Omental fat pad (tissue), 4 donors: Measurements from ENCODE around the gene L3MBTL4. TPM values are rescaled to one million over a fixed set of nuclear protein-coding genes. Genes with fewer than 3 reads are reported as not detected.
"Not testable (repeated sequence)": the region's sequence is repeated elsewhere in the genome, so short reads cannot be mapped to it uniquely, and the experiment has no call there.

Experiments
- ATAC-seq: fragments of 150-250 bp; one replicate; pipeline ENCODE4 v1.9.1; 2016; ENCODE audit warnings: mild to moderate bottlenecking, moderate library complexity; ENCODE audit not compliant: low FRiP score
- DNase-seq: peaks from one replicate; pipeline ENCODE4 v3.0.0-alpha.2; 2019; ENCODE audit warnings: low spot score
- total RNA-seq, 4 donors: library from RNA; depleted of rRNA; stranded (reverse); fragments of >200 nt; gene quantifications; one replicate each; pipeline ENCODE4 v1.1.0, GENCODE V29; 2016
- TF ChIP-seq, protein P1 (sequence below), 3 donors: fragments of 450-650 bp; IDR thresholded peaks; one replicate each; pipeline ENCODE4 v1.5.1; 2016 to 2017; ENCODE audit warnings: antibody characterized with exemption in 3 of 3, mild to moderate bottlenecking in 3 of 3, moderate library complexity in 2 of 3

L3MBTL4 gene
- total RNA-seq, 4 donors from 2014 or later, result 7.2 to 14.8 (median 8.3) TPM

DNA sequence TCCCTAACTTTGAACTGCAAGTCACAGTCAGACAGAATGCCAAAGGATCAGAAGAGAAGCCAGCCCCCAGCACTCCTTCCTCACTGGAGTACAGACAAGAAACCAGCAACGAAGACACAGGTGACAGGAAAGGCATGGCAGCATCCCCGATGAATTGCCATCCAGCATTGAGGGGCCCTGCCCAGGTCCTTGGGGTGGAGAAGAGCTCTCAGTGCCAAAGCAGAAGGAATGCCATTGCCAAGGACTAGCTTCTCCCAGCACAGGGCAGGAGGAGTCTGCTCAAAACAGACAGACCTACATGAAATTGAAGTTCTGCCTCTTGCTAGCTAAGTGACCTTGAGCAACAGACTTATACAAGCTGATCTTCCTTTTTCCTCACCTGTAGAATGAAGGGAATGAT lies 220.1 kb downstream of the L3MBTL4 start:
- TF ChIP-seq, protein P1, sequence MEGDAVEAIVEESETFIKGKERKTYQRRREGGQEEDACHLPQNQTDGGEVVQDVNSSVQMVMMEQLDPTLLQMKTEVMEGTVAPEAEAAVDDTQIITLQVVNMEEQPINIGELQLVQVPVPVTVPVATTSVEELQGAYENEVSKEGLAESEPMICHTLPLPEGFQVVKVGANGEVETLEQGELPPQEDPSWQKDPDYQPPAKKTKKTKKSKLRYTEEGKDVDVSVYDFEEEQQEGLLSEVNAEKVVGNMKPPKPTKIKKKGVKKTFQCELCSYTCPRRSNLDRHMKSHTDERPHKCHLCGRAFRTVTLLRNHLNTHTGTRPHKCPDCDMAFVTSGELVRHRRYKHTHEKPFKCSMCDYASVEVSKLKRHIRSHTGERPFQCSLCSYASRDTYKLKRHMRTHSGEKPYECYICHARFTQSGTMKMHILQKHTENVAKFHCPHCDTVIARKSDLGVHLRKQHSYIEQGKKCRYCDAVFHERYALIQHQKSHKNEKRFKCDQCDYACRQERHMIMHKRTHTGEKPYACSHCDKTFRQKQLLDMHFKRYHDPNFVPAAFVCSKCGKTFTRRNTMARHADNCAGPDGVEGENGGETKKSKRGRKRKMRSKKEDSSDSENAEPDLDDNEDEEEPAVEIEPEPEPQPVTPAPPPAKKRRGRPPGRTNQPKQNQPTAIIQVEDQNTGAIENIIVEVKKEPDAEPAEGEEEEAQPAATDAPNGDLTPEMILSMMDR (IDR thresholded peaks at IDR 0.05), result no peak
- DNase-seq (no peak), ATAC-seq (no peak)

DNA sequence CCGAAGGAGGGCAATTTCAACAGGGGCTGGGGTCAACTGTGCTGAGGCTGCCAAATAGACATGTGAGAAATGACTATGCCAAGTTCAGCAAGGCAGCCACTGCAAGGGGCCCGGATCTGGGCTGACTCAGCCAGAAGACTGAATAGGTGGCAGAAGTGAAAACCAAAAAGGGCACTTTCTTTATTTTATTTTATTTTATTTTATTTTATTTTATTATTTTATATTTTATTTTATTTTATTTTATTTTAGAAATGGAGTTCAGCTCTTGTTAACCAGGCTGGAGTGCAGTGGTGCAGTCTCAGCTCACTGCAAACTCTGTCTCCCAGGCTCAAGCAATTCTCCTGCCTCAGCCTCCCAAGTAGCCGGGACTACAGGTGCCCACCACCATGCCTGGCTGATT lies 228.9 kb downstream of the L3MBTL4 start:
- not testable (repeated sequence) for DNase-seq, ATAC-seq

GRCh38 chr18:6174983-6175745 lies 239.5 kb downstream of the L3MBTL4 start:
- DNase-seq (no peak), ATAC-seq (no peak)
- TF ChIP-seq, protein P1 (IDR thresholded peaks at IDR 0.05), result no peak

- TF ChIP-seq, protein P1 (IDR thresholded peaks at IDR 0.05), result no peak
- no peak for ATAC-seq
- no peak for DNase-seq
These were observed 244.1 kb downstream of the L3MBTL4 start for GRCh38 chr18:6170604-6171003.

GRCh38 chr18:6161549-6161948 lies 253.2 kb downstream of the L3MBTL4 start:
- TF ChIP-seq, protein P1 (IDR thresholded peaks at IDR 0.05), result no peak
- no peak for DNase-seq
- ATAC-seq, result no peak

GRCh38 chr18:6159426-6159825 lies 255.3 kb downstream of the L3MBTL4 start:
- DNase-seq, result no peak
- no peak for ATAC-seq
- TF ChIP-seq, protein P1 (IDR thresholded peaks at IDR 0.05), result no peak

DNA sequence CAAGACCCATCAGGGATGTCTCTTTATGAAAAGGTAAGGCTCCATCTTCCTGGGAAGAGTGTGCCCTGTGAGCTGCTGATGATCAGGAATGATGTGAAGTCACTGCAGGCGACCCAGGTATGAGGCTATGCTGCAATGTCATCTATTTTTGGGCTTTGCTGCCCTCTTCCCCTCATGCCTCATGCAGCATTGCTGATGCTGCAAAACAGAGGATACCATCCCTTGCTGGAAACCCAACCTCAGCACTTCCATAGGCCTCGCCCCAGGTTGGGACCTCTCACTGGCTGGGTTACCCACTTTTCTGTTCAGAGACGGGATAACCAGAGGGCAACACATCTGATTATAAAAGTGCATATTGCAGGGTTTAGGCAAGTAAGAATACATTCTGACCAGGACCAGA lies 255.8 kb downstream of the L3MBTL4 start:
- TF ChIP-seq, protein P1 (IDR thresholded peaks at IDR 0.05), result no peak

More for the DNA sequence above, 255.8 kb downstream of the L3MBTL4 start:
- ATAC-seq (no peak), DNase-seq (no peak)
